Neuronal stem cell (in vitro differentiated cells): Measurements from ENCODE around the gene C3orf18.

Experiments
- DNase-seq: peaks from one replicate; pipeline ENCODE4 v3.0.0-alpha.2; 2013; ENCODE audit warnings: low spot score
- H2AFZ ChIP-seq: one replicate; pipeline ENCODE4 v1.6.1; 2013; ENCODE audit warnings: mild to moderate bottlenecking, low read length, inconsistent platforms
- H2AK5ac ChIP-seq: 2 replicates; pipeline ENCODE4 v1.6.1; 2013; ENCODE audit warnings: low read depth, mild to moderate bottlenecking, inconsistent platforms, low read length, moderate library complexity, mixed read lengths
- H2BK120ac ChIP-seq: 2 replicates; pipeline ENCODE4 v1.6.1; 2013; ENCODE audit warnings: low read depth, mild to moderate bottlenecking, inconsistent platforms, low read length, moderate library complexity, mixed read lengths
- H2BK12ac ChIP-seq: one replicate; pipeline ENCODE4 v1.6.1; 2013; ENCODE audit warnings: low read length, inconsistent platforms
- H2BK15ac ChIP-seq: 2 replicates; pipeline ENCODE4 v1.6.1; 2013; ENCODE audit warnings: mild to moderate bottlenecking, low read length, inconsistent platforms, mixed read lengths
- H2BK5ac ChIP-seq: one replicate; pipeline ENCODE4 v1.6.1; 2013; ENCODE audit warnings: inconsistent platforms, mild to moderate bottlenecking, low read length, moderate library complexity
- H3K14ac ChIP-seq: one replicate; pipeline ENCODE4 v1.6.1; 2013; ENCODE audit warnings: low read length, inconsistent platforms
- H3K18ac ChIP-seq: 2 replicates; pipeline ENCODE4 v1.6.1; 2013; ENCODE audit warnings: low read length, inconsistent platforms
- H3K23ac ChIP-seq: 2 replicates; pipeline ENCODE4 v1.6.1; 2013; ENCODE audit warnings: low read depth, mild to moderate bottlenecking, mixed read lengths, low read length, inconsistent platforms; ENCODE audit not compliant: poor library complexity
- H3K27ac ChIP-seq: replicated peaks from 3 replicates; pipeline ENCODE4 v1.5.1; 2013; ENCODE audit warnings: low read length, inconsistent platforms
- H3K27me3 ChIP-seq, 3 experiments: 2 replicates each; pipeline ENCODE4 v1.6.1; 2013; ENCODE audit warnings: low read length in 3 of 3, mild to moderate bottlenecking in 2 of 3, inconsistent platforms in 1 of 3, low read depth in 1 of 3, mixed read lengths in 1 of 3, moderate library complexity in 1 of 3; ENCODE audit not compliant: control insufficient read depth in 3 of 3, insufficient read depth in 3 of 3
- H3K36me3 ChIP-seq, 2 donors: replicated peaks in 1 of 2; 2 replicates each; pipeline ENCODE4 v1.6.1; 2013; ENCODE audit warnings: low read length in 2 of 2; ENCODE audit not compliant: control insufficient read depth in 2 of 2, insufficient read depth in 2 of 2
- H3K4ac ChIP-seq: 2 replicates; pipeline ENCODE4 v1.6.1; 2013; ENCODE audit warnings: inconsistent platforms, mild to moderate bottlenecking, low read length, moderate library complexity
- H3K4me1 ChIP-seq, 2 donors: 1 replicate in 1 of 2; 2 replicates in 1 of 2; pipeline ENCODE4 v1.6.1; 2013; ENCODE audit warnings: low read length in 2 of 2, low read depth in 1 of 2; ENCODE audit not compliant: control insufficient read depth in 2 of 2, insufficient read depth in 1 of 2
- H3K4me2 ChIP-seq: one replicate; pipeline ENCODE4 v1.6.1; 2013; ENCODE audit warnings: mild to moderate bottlenecking, low read length, inconsistent platforms; ENCODE audit not compliant: insufficient read depth, poor library complexity, severe bottlenecking
- H3K4me3 ChIP-seq, 2 donors: 2 replicates each; pipeline ENCODE4 v1.5.1; 2013; ENCODE audit warnings: low read length in 2 of 2, mild to moderate bottlenecking in 2 of 2, inconsistent platforms in 1 of 2, moderate library complexity in 1 of 2
- H3K79me1 ChIP-seq: one replicate; pipeline ENCODE4 v1.6.1; 2013; ENCODE audit warnings: low read depth, mild to moderate bottlenecking, inconsistent platforms, low read length, moderate library complexity
- H3K9ac ChIP-seq: one replicate; pipeline ENCODE4 v1.6.1; 2013; ENCODE audit warnings: mild to moderate bottlenecking, low read depth, low read length, inconsistent platforms; ENCODE audit not compliant: poor library complexity
- H3K9me3 ChIP-seq, 2 donors: replicated peaks in 1 of 2; 2 replicates each; pipeline versions ENCODE3 to v1.6.1; 2013; ENCODE audit warnings: low read length in 2 of 2, mild to moderate bottlenecking in 2 of 2, inconsistent platforms in 1 of 2, low read depth in 1 of 2, mixed read lengths in 1 of 2, moderate library complexity in 1 of 2; ENCODE audit not compliant: control insufficient read depth in 2 of 2, insufficient read depth in 1 of 2
- H4K8ac ChIP-seq: one replicate; pipeline ENCODE4 v1.6.1; 2013; ENCODE audit warnings: low read depth, mild to moderate bottlenecking, inconsistent platforms, low read length, moderate library complexity
- H4K91ac ChIP-seq: one replicate; pipeline ENCODE4 v1.6.1; 2013; ENCODE audit warnings: low read length, low read depth, mild to moderate bottlenecking, inconsistent platforms; ENCODE audit not compliant: poor library complexity
- WGBS, 2 donors: extraction: QIAGEN DNeasy Blood & Tissue Kit; methylation state at CpG; one replicate each; pipeline ENCODE4 v1.1.7; 2013; ENCODE audit warnings: missing lambda C conversion rate in 2 of 2, mixed read lengths in 1 of 2; ENCODE audit not compliant: insufficient read length in 2 of 2, insufficient replicate concordance in 1 of 2; ENCODE audit errors: extremely low coverage in 2 of 2; 5-methylcytosine and 5-hydroxymethylcytosine counted together

C3orf18 gene

DNA sequence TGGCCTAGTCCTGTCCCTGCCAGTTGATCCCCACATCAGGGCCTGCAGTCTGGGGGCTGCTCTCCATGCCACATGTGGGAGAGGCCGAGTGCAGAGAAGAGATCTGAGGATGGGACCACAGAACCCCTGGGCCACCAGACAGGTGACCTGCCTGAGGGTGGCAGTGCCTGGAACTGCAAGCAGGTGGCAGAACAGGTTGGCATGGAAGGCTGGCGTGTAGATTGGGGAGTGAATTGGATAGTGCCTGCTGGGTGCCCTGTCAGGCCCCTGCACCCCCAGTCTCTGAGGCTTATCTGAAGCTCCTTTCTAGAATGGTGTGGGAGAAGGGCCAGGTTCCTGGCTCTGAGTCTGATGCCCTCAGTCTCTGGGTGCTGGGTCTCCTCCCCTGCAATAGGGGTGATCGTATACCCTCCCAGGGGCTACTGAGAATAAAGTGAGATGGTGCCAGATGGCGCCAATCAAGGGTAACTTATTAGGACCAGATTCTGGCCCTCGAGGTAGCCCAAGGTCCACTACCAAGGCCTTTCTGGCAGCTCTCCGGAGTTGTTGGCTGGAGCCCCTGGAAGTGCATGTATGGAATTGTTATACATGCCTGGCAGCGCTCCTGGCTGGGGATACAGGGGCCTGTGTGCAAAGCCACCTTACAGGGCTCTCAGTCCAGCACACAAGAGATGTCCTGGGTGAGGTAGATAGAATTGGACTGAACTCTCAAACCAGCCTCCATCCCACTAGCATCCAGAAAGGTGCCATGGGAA, 15.7 kb downstream of the C3orf18 start:
- no peaks in the 10 kb centered on the region for H3K79me1 ChIP-seq
- no peak for DNase-seq
- no peak overlapping the region for H3K27ac ChIP-seq
- H3K36me3 ChIP-seq: no peaks in the 10 kb centered on the region
- H3K23ac ChIP-seq: no peak overlapping the region
- no peak overlapping the region for H3K4ac ChIP-seq
- H3K14ac ChIP-seq: no peak overlapping the region
- H3K18ac ChIP-seq: no peak overlapping the region
- H4K91ac ChIP-seq: no peak overlapping the region
- H3K27me3 ChIP-seq: peaks cover 0 to 61% (median 0%) of the 10 kb centered on the region in 3 experiments
- no peak overlapping the region for H2AK5ac ChIP-seq
- no peak overlapping the region for H2BK15ac ChIP-seq
- no peaks in the 10 kb centered on the region for H3K9me3 ChIP-seq
- no peak overlapping the region for H3K4me2 ChIP-seq
- H4K8ac ChIP-seq: no peak overlapping the region
- H3K4me1 ChIP-seq: no peaks in the 10 kb centered on the region
- H3K9ac ChIP-seq: no peak overlapping the region
- no peak overlapping the region for H2AFZ ChIP-seq
- no peak overlapping the region for H3K4me3 ChIP-seq
- H2BK12ac ChIP-seq: no peak overlapping the region
- no CpG with 5 or more reads among the region's 7 CpGs for WGBS, 2 donors
- H2BK120ac ChIP-seq: no peak overlapping the region
- H2BK5ac ChIP-seq: peak overlapping the region; percentile 26

DNA sequence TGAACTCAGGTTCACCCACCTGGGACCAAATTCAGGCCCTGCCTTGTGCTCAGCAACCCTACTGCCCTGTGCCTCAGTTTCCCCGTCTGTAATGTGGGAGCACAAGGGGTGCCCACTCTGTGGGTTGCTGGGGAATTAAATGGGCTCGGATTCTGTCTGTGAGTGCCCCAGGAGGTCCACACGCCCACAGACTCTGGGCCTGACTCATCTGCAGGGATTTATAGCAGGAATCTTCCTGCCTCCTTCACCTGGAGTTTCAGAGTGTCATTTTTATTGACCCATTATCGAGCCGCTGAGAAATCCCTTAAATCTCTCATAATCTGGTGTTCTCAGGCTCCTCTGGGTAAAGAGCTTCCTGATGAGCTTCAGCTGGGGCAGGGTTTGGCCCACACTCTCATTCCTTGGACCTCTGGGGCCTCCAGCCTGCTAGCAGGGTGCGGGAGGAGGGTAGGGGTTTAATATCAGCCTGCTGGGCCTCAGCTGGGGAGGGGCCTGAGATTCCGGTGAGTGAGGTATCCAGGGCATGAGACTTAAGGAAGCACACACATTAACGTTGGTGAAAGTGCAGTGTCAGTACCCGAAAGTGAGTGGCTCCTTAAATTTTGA, 16.4 kb downstream of the C3orf18 start:
- Histone ChIP-seq H2BK12ac (no peak overlapping the region), H3K18ac (no peak overlapping the region), H2BK5ac (no peak overlapping the region), H3K4me1 (no peaks in the 10 kb centered on the region), H2AFZ (no peak overlapping the region), H3K4me2 (no peak overlapping the region), H3K79me1 (no peaks in the 10 kb centered on the region), H4K8ac (no peak overlapping the region), H2AK5ac (no peak overlapping the region), H3K27me3 (peaks cover 0 to 59% (median 0%) of the 10 kb centered on the region in 3 experiments), H3K9ac (no peak overlapping the region), H3K27ac (no peak overlapping the region), H3K9me3 (no peaks in the 10 kb centered on the region), H3K4ac (no peak overlapping the region), H2BK120ac (no peak overlapping the region), H3K14ac (no peak overlapping the region), H2BK15ac (peak overlapping the region; percentile 7), H4K91ac (no peak overlapping the region), H3K4me3 (no peak overlapping the region), H3K23ac (no peak overlapping the region), H3K36me3 (no peaks in the 10 kb centered on the region)
- whole genome bisulfite sequencing, 2 donors: no CpG with 5 or more reads among the region's 9 CpGs
- no peak for DNase-seq

DNA sequence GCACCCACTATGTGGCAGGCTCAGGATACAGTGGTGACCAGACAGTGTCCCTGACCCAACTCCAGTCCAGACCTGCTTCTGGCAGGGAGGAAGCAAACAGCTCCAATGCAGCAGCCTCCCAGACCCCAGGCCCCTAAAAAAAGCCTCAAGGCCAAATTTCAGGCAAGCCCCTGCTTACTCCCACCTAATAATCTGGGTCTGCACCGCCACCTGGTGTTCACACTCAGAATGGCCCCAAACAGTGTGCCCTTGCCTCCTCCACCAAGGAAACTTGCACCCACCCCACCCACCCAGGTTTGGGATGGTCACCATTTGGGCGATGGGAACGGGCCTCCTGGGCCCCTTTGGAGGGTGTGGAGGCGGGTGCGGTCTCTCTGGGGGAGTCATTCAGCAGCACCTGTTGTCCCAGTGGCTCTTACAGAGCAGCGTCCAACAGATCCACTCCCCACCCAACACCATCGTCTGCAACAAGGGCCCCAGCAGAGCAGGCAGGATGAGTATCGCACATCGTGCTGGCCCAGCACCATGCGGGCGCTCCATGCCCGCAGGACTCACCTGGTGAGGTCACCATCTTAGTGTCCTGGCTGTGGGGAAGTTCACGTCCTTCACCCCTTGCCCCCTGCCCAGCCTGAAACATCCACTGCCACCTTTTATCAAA, 17.3 kb downstream of the C3orf18 start:
- Histone ChIP-seq H2AFZ (no peak overlapping the region), H3K4me1 (no peaks in the 10 kb centered on the region), H3K27me3 (peaks cover 0 to 50% (median 0%) of the 10 kb centered on the region in 3 experiments), H3K9me3 (no peaks in the 10 kb centered on the region), H2BK5ac (no peak overlapping the region), H4K91ac (no peak overlapping the region), H4K8ac (no peak overlapping the region), H2BK15ac (peak overlapping the region; percentile 3), H3K9ac (no peak overlapping the region), H3K4me3 (no peak overlapping the region), H3K4me2 (no peak overlapping the region), H2BK120ac (no peak overlapping the region), H3K36me3 (no peaks in the 10 kb centered on the region), H3K23ac (no peak overlapping the region), H3K4ac (no peak overlapping the region), H3K79me1 (no peaks in the 10 kb centered on the region), H3K14ac (no peak overlapping the region), H2AK5ac (peak overlapping the region; percentile 83), H3K18ac (peak overlapping the region; percentile 46), H3K27ac (no peak overlapping the region), H2BK12ac (no peak overlapping the region)
- peak; percentile 75 for DNase-seq
- no CpG with 5 or more reads among the region's 13 CpGs for WGBS, 2 donors

DNA sequence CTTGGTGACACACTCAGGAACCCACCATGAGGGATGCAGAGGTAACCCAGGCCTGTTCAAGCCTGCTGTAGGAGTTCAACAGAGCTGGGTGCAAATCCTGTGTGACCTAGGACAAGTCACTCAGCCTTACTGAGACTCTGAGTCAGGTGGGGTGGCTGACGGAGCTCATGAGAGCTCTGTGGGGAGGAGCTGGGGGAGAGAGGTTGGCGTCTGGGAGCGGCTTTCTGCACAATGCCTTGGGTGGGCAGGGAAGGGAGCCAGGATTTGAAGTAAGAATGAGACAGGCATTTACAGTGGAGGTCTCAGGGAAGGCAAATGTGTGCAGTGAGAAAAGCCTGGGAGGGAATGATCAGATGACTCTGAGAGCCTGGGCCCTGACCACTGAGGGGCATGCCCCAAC, 18.3 kb downstream of the C3orf18 start:
- H3K18ac ChIP-seq: no peak overlapping the region
- no peaks in the 10 kb centered on the region for H3K9me3 ChIP-seq
- H2BK12ac ChIP-seq: peak overlapping the region; percentile 98
- peak overlapping the region; percentile 51 for H3K9ac ChIP-seq
- H3K4me2 ChIP-seq: no peak overlapping the region
- no CpG with 5 or more reads among the region's 3 CpGs for WGBS, 2 donors
- H3K79me1 ChIP-seq: no peaks in the 10 kb centered on the region
- no peak overlapping the region for H4K91ac ChIP-seq
- no peak for DNase-seq
- H2AFZ ChIP-seq: no peak overlapping the region
- peak overlapping the region; percentile 87 for H2AK5ac ChIP-seq
- no peak overlapping the region for H3K27ac ChIP-seq
- H2BK120ac ChIP-seq: peak overlapping the region; percentile 30
- no peak overlapping the region for H4K8ac ChIP-seq
- H3K14ac ChIP-seq: no peak overlapping the region
- no peak overlapping the region for H2BK5ac ChIP-seq
- no peak overlapping the region for H3K4ac ChIP-seq
- peaks cover 0 to 41% (median 0%) of the 10 kb centered on the region in 3 experiments for H3K27me3 ChIP-seq
- H2BK15ac ChIP-seq: peak overlapping the region; percentile 93
- no peaks in the 10 kb centered on the region for H3K36me3 ChIP-seq
- H3K4me3 ChIP-seq: no peak overlapping the region
- H3K4me1 ChIP-seq: no peaks in the 10 kb centered on the region
- peak overlapping the region; percentile 52 for H3K23ac ChIP-seq
